ENCODE results near the gene ANKRD34C.

- TF ChIP-seq CTCF (IDR thresholded peaks at IDR 0.05; ENCODE audit: borderline replicate concordance, extremely low read depth, low read length, poor library complexity, severe bottlenecking), result no peak
- no peak for TF ChIP-seq EZH2 (IDR thresholded peaks at IDR 0.05; ENCODE audit: borderline replicate concordance, low read depth, low read length, severe bottlenecking)
Measured at GRCh38 chr15:79244876-79245275, 37.6 kb upstream of the ANKRD34C start.
